AG04450 (cell line): ENCODE results near the gene CCDC57. TPM values are rescaled to one million over a fixed set of nuclear protein-coding genes. Genes with fewer than 3 reads are reported as not detected.

Experiments used
- CTCF ChIA-PET: fragments of 300-600, 350-600 bp; formaldehyde crosslinking; extraction: SDS; loops from one replicate; lab custom pipeline; 2022; ENCODE audit warnings: antibody characterized with exemption, inconsistent platforms; lab: Charles Lee
- POLR2A ChIA-PET: fragments of 350-600 bp; formaldehyde crosslinking; extraction: SDS; loops from one replicate; lab custom pipeline; 2021; ENCODE audit warnings: antibody characterized with exemption, inconsistent platforms; lab: Yijun Ruan, JAX
- DNase-seq: peaks from one replicate; pipeline ENCODE4 v3.0.0-alpha.2; 2011; ENCODE audit warnings: low read depth, low spot score
- H3K27ac ChIP-seq: one replicate; pipeline ENCODE4 v1.5.1; 2012; ENCODE audit warnings: low read depth, low read length, control low read depth
- H3K27me3 ChIP-seq: one replicate; pipeline ENCODE4 v1.6.0; 2012; ENCODE audit warnings: low read length; ENCODE audit not compliant: control insufficient read depth, insufficient read depth
- H3K4me3 ChIP-seq: 2 replicates; pipeline ENCODE4 v1.5.1; 2011; ENCODE audit warnings: mild to moderate bottlenecking, low read depth, low read length, control low read depth
- H3K9me3 ChIP-seq: 2 replicates; pipeline ENCODE4 v1.5.1; 2012; ENCODE audit warnings: low read length; ENCODE audit not compliant: control insufficient read depth, insufficient read depth
- polyA plus RNA-seq: library from polyadenylated mRNA; depleted of rRNA; stranded (reverse); fragments of >200 nt; gene quantifications from 2 replicates; pipeline ENCODE4 v1.2.3, GENCODE V29; 2011
- TF ChIP-seq, protein P1 (sequence below): IDR thresholded peaks from 2 replicates; pipeline ENCODE4 v1.5.1; 2011; ENCODE audit warnings: low read depth, low read length, control low read depth, inconsistent platforms

Gene CCDC57
- polyA plus RNA-seq, 1 experiment: 11.1 TPM

- H3K9me3 ChIP-seq: peaks cover 5% of the 10 kb centered on the region; the same call in 1 of the 2 replicates
- POLR2A ChIA-PET: no interaction called here
- CTCF ChIA-PET: no interaction called here
- no peak for DNase-seq
- TF ChIP-seq, protein P1, sequence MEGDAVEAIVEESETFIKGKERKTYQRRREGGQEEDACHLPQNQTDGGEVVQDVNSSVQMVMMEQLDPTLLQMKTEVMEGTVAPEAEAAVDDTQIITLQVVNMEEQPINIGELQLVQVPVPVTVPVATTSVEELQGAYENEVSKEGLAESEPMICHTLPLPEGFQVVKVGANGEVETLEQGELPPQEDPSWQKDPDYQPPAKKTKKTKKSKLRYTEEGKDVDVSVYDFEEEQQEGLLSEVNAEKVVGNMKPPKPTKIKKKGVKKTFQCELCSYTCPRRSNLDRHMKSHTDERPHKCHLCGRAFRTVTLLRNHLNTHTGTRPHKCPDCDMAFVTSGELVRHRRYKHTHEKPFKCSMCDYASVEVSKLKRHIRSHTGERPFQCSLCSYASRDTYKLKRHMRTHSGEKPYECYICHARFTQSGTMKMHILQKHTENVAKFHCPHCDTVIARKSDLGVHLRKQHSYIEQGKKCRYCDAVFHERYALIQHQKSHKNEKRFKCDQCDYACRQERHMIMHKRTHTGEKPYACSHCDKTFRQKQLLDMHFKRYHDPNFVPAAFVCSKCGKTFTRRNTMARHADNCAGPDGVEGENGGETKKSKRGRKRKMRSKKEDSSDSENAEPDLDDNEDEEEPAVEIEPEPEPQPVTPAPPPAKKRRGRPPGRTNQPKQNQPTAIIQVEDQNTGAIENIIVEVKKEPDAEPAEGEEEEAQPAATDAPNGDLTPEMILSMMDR: no peak
- H3K27ac ChIP-seq: no peak overlapping the region
- H3K4me3 ChIP-seq: no peak overlapping the region
- no peaks in the 10 kb centered on the region for H3K27me3 ChIP-seq
These were observed 63.1 kb downstream of the CCDC57 start for GRCh38 chr17:82149401-82150099.

DNA sequence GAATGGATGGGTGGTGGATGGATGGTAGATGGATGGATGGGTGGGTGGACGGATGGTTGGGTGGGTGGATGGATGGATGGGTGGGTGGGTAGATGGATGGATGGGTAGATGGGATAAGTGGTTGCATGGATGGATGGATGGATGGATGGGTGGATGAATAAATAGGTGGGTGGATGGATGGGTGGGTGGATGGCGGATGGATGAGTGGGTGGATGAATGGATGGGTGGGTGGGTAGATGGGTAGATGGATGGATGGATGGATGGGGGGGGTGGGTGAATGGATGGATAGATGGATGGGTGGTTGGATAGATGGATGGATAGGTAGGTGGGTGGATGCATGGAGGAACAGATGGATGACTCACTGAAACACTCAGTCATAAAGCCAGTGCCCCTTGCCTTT is 63.6 kb downstream of the CCDC57 start:
- TF ChIP-seq, protein P1: no peak
- Histone ChIP-seq H3K27me3 (no peaks in the 10 kb centered on the region), H3K27ac (no peak overlapping the region), H3K9me3 (peaks cover 5% of the 10 kb centered on the region; the same call in 1 of the 2 replicates), H3K4me3 (no peak overlapping the region)
- POLR2A ChIA-PET: no interaction called here
- CTCF ChIA-PET: no interaction called here
- DNase-seq: no peak

DNA sequence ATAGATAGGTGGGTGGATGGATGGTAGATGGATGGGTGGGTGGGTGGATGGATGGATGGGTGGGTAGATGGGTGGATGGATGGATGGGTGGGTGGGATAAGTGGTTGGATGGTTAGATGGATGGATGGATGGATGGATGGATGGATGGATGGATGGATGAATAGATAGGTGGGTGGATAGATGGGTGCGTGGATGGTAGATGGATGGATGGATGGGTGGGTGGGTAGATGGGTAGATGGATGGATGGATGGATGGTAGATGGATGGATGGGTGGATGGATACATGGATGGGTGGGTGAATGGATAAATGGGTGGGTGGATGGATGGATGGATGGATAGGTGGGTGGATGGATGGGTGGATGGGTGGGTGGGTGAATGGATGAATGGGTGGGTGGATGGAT is 64.6 kb downstream of the CCDC57 start:
- no peak overlapping the region for H3K4me3 ChIP-seq
- TF ChIP-seq, protein P1: no peak
- DNase-seq: no peak
- H3K9me3 ChIP-seq: peaks cover 5% of the 10 kb centered on the region; the same call in 1 of the 2 replicates
- no peaks in the 10 kb centered on the region for H3K27me3 ChIP-seq
- ChIA-PET CTCF (no interaction called here), POLR2A (no interaction called here)
- H3K27ac ChIP-seq: no peak overlapping the region

GRCh38 chr17:82146663-82147654 is 65.7 kb downstream of the CCDC57 start:
- TF ChIP-seq, protein P1: no peak
- no peaks in the 10 kb centered on the region for H3K27me3 ChIP-seq
- POLR2A ChIA-PET: no interaction called here
- no peak overlapping the region for H3K27ac ChIP-seq
- H3K4me3 ChIP-seq: no peak overlapping the region
- DNase-seq: no peak
- CTCF ChIA-PET: no interaction called here
- H3K9me3 ChIP-seq: peaks cover 5% of the 10 kb centered on the region; the same call in 1 of the 2 replicates
